ENCODE measurements around the gene KRTAP10-11.

DNA sequence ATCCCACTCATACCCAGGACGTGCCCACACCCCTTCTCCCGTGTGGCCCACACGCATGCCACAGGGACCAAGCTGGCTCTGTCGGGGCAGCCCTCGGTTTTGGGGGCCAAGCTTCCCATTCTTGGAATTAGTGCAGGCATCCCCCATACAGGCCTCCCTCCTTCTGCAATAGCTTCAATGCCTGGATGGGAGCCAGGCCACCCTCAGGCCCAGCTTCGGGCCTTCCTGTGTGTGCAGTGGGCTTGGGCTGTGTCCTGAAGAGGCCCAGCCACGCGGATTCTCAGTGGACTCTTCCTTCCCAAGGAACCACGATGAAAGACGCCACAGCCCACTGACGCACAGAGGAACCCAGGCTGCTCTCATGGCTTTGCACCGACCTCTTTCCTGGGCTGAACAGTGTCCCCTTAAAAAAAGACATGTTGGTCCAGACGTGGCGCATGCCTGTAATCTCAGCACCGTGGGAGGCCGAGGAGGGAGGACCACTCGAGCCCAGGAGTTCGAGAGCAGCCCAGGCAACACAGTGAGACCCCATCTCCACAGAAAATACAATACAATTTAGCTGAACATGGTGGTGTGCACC, 3.4 kb downstream of the KRTAP10-11 start:
- TF ChIP-seq GATA2 (IDR thresholded peaks at IDR 0.05; ENCODE audit: low read depth, low read length) = no peak
- TF ChIP-seq GATA3 (IDR thresholded peaks at IDR 0.05; ENCODE audit: low read depth, low read length) = no peak

All from SH-SY5Y (cell line).